CD4-positive, alpha-beta T cell (primary cell): Measurements from ENCODE around the gene MEIKIN. TPM values are rescaled to one million over a fixed set of nuclear protein-coding genes. Genes with fewer than 3 reads are reported as not detected.

ENCODE experiments used
- ATAC-seq: fragments of 200-7000 bp; cut with Tn5 transposase; one replicate; pipeline ENCODE4 v1.10.0; 2022; ENCODE audit warnings: mild to moderate bottlenecking; ENCODE audit not compliant: poor library complexity
- CTCF ChIA-PET: fragments of 350-600 bp; sonication (Branson Sonifier 250); formaldehyde crosslinking; loops from one replicate; lab custom pipeline; 2021; ENCODE audit warnings: antibody characterized with exemption, inconsistent platforms; lab: Charles Lee
- POLR2A ChIA-PET: fragments of 350-600 bp; sonication (Branson Sonifier 250); formaldehyde crosslinking; loops from one replicate; lab custom pipeline; 2021; ENCODE audit warnings: antibody characterized with exemption, inconsistent platforms; lab: Charles Lee
- DNase-seq, 14 experiments: peaks; one replicate each; pipeline ENCODE4 v3.0.0-alpha.2; 2013 to 2020; ENCODE audit warnings: mixed read lengths in 2 of 14
- H3K27ac ChIP-seq, 2 donors: one replicate each; pipeline versions ENCODE4 v1.5.1 to v1.7.0; 2013; ENCODE audit warnings: low read length in 2 of 2, low read depth in 1 of 2, mild to moderate bottlenecking in 1 of 2
- H3K27me3 ChIP-seq, 2 experiments: 1 replicate in 1 of 2; 2 replicates in 1 of 2; pipeline versions ENCODE4 v1.6.1 to v1.7.0; 2013; ENCODE audit warnings: low read length in 2 of 2, control low read depth in 1 of 2, mild to moderate bottlenecking in 1 of 2, moderate library complexity in 1 of 2; ENCODE audit not compliant: insufficient read depth in 2 of 2, control insufficient read depth in 1 of 2
- H3K36me3 ChIP-seq: one replicate; pipeline ENCODE4 v1.6.1; 2013; ENCODE audit warnings: low read length, control low read depth; ENCODE audit not compliant: insufficient read depth
- H3K4me1 ChIP-seq: one replicate; pipeline ENCODE4 v1.6.1; 2013; ENCODE audit warnings: low read length, control low read depth; ENCODE audit not compliant: insufficient read depth
- H3K4me3 ChIP-seq: one replicate; pipeline ENCODE4 v1.5.1; 2013; ENCODE audit warnings: mild to moderate bottlenecking, low read length, moderate library complexity
- H3K9me3 ChIP-seq, 2 experiments: 1 replicate in 1 of 2; 2 replicates in 1 of 2; pipeline versions ENCODE4 v1.6.1 to v1.7.0; 2013; ENCODE audit warnings: low read length in 2 of 2, mild to moderate bottlenecking in 2 of 2, control low read depth in 1 of 2, moderate library complexity in 1 of 2; ENCODE audit not compliant: control insufficient read depth in 1 of 2, insufficient read depth in 1 of 2
- H3K27ac Mint-ChIP-seq: one replicate; pipeline ENCODE4 v1.8.0; 2020; ENCODE audit warnings: mixed read lengths
- H3K27me3 Mint-ChIP-seq: one replicate; pipeline ENCODE4 v1.8.0; 2021; ENCODE audit warnings: mixed read lengths
- H3K36me3 Mint-ChIP-seq: one replicate; pipeline ENCODE4 v1.8.0; 2021; ENCODE audit warnings: low read depth, mixed read lengths
- H3K4me1 Mint-ChIP-seq: one replicate; pipeline ENCODE4 v1.8.0; 2021; ENCODE audit warnings: low read depth, mixed read lengths
- H3K4me3 Mint-ChIP-seq: one replicate; pipeline ENCODE4 v1.8.0; 2020; ENCODE audit warnings: mild to moderate bottlenecking, mixed read lengths
- H3K9me3 Mint-ChIP-seq: one replicate; pipeline ENCODE4 v1.8.0; 2020; ENCODE audit warnings: mixed read lengths
- CTCF ChIP-seq: fragments of 200-600 bp; IDR thresholded peaks from one replicate; pipeline ENCODE4 v1.8.0; 2022; ENCODE audit warnings: antibody characterized with exemption, mild to moderate bottlenecking
- intact Hi-C, 2 experiments: fragments of 100-400 bp; cut with DNase I in 1 of 2; cut with micrococcal nuclease in 1 of 2; formaldehyde crosslinking; loops; one replicate each; pipeline versions ENCODE4 v1.15.1 to v1.9.0; 2023 to 2025; cut with DNase I, micrococcal nuclease
- total RNA-seq, 174 experiments: library from RNA in 2 of 174; stranded (reverse) in 2 of 174; gene quantifications; one replicate each; pipeline ENCODE4 v1.2.3 and lab custom pipeline; 2021 to 2026

MEIKIN gene
- total RNA-seq, 2 experiments from 2014 or later, result not detected

DNA sequence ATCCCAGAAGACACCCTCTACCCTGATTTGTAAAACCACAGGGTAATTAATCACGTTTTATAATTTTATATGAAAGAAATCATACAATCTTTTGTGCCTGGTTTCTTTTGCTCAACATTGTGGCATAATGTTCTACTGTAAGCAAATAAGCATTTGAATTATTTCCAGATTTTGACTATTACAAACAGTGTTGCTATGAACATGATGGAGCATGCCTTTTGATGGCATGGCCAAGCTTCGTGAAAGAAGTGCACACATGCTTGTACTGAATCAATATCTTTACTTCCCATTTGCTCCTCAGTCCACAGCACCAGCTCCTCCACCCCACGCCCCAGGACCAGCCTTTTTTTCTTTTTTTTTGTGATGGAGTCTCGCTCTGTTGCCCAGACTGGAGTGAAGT is 36.1 kb upstream of the MEIKIN start:
- CTCF ChIA-PET, result no interaction called here
- no peaks in the 10 kb centered on the region for H3K27me3 ChIP-seq
- H3K4me3 ChIP-seq, result no peak overlapping the region
- POLR2A ChIA-PET, result interaction anchor here (0.7 kb wide), 1 partner anchor 875 kb away, joined by 3 read pairs; no protein-coding TSS in a partner anchor
- peaks cover 25% of the 10 kb centered on the region for H3K4me1 ChIP-seq
- intact Hi-C loops, result no loop called here
- ATAC-seq, result no peak
- no peak overlapping the region for H3K4me3 Mint-ChIP-seq
- no peaks in the 10 kb centered on the region for H3K36me3 Mint-ChIP-seq
- H3K27ac Mint-ChIP-seq, result no peak overlapping the region
- H3K27ac ChIP-seq, result no peak overlapping the region
- H3K4me1 Mint-ChIP-seq, result peaks cover 37% of the 10 kb centered on the region
- no peak for DNase-seq
- TF ChIP-seq CTCF, result no peak
- H3K9me3 Mint-ChIP-seq, result no peaks in the 10 kb centered on the region
- H3K36me3 ChIP-seq, result no peaks in the 10 kb centered on the region
- H3K27me3 Mint-ChIP-seq, result no peaks in the 10 kb centered on the region
- H3K9me3 ChIP-seq, result no peaks in the 10 kb centered on the region

- H3K27me3 Mint-ChIP-seq, result no peaks in the 10 kb centered on the region
- POLR2A ChIA-PET, result no interaction called here
Observed at GRCh38 chr5:131980696-131981095, 35.2 kb upstream of the MEIKIN start.

DNA sequence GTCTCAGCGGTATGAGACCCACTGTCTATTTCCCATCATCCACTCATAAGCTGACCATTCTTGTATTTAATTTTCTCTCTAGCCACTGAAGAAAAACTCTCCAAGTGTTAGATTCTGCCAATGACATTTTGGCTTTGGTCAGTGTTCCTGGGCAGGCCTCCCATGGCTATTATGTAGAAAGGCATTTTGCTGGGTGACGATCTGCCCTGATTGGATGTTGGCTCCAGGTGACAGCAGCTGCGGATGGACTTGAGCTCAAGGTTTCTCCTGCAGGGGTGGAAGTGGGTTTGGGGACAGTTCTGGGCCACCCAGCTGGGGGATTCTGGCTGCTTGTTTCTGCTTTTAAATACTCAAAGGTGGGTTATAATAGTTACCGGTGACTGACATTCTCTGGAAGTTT is 34.4 kb upstream of the MEIKIN start:
- TF ChIP-seq CTCF, result no peak
- H3K27me3 Mint-ChIP-seq, result no peaks in the 10 kb centered on the region
- no peak overlapping the region for H3K27ac ChIP-seq
- H3K4me1 ChIP-seq, result peaks cover 41% of the 10 kb centered on the region
- no peaks in the 10 kb centered on the region for H3K36me3 Mint-ChIP-seq
- no peak overlapping the region for H3K4me3 Mint-ChIP-seq
- no peak for DNase-seq
- intact Hi-C loops, result no loop called here
- no peaks in the 10 kb centered on the region for H3K9me3 ChIP-seq
- ChIA-PET CTCF (no interaction called here), POLR2A (no interaction called here)
- no peak overlapping the region for H3K4me3 ChIP-seq
- H3K27me3 ChIP-seq, result no peaks in the 10 kb centered on the region
- ATAC-seq, result no peak
- no peak overlapping the region for H3K27ac Mint-ChIP-seq
- H3K9me3 Mint-ChIP-seq, result no peaks in the 10 kb centered on the region
- peaks cover 54% of the 10 kb centered on the region for H3K4me1 Mint-ChIP-seq
- H3K36me3 ChIP-seq, result no peaks in the 10 kb centered on the region

More at GRCh38 chr5:131980696-131981095, 35.2 kb upstream of the MEIKIN start:
- Mint-ChIP-seq H3K4me1 (peaks cover 45% of the 10 kb centered on the region), H3K36me3 (no peaks in the 10 kb centered on the region), H3K9me3 (no peaks in the 10 kb centered on the region), H3K4me3 (no peak overlapping the region), H3K27ac (no peak overlapping the region)
- H3K4me1 ChIP-seq, result peaks cover 32% of the 10 kb centered on the region
- H3K36me3 ChIP-seq, result no peaks in the 10 kb centered on the region
- ATAC-seq, result no peak
- DNase-seq, result no peak
- no peaks in the 10 kb centered on the region for H3K27me3 ChIP-seq
- H3K9me3 ChIP-seq, result no peaks in the 10 kb centered on the region
- H3K4me3 ChIP-seq, result no peak overlapping the region
- no peak overlapping the region for H3K27ac ChIP-seq
- CTCF ChIA-PET, result interaction anchor here (0.5 kb wide), 1 partner anchor 20 kb away, joined by 3 read pairs; no protein-coding TSS in a partner anchor
- no peak for TF ChIP-seq CTCF
- intact Hi-C loops, result no loop called here
